GM12878 (cell line): ENCODE data around the gene SENP3. TPM values are rescaled to one million over a fixed set of nuclear protein-coding genes. Genes with fewer than 3 reads are reported as not detected.
A peak's percentile ranks its signal among the peaks of the same experiment; 100 is the strongest.

Source experiments
- ATAC-seq: fragments of 200-7000 bp; cut with Tn5 transposase; 3 replicates; pipeline ENCODE4 v1.9.1; 2020; ENCODE audit warnings: mild to moderate bottlenecking, moderate library complexity
- BruUV-seq: library from RNA; stranded (reverse); fragments of 400-500 nt; replicated peaks from 2 replicates; lab custom pipeline; 2021; lab: Mats Ljungman, UMichigan
- CTCF ChIA-PET: fragments of 300-600 bp; sonication (Branson Sonifier 250); formaldehyde crosslinking; extraction: SDS; loops from one replicate; lab custom pipeline; 2021; ENCODE audit warnings: inconsistent platforms; lab: Yijun Ruan, JAX
- POLR2A ChIA-PET: fragments of 350-600 bp; formaldehyde crosslinking; extraction: SDS; loops from one replicate; lab custom pipeline; 2021; ENCODE audit warnings: inconsistent platforms; lab: Charles Lee
- RAD21 ChIA-PET: fragments of 300-600 bp; sonication (Branson Sonifier 250); formaldehyde crosslinking; loops from one replicate; lab custom pipeline; 2023; ENCODE audit warnings: antibody characterized with exemption; ENCODE audit not compliant: unreplicated experiment; lab: Charles Lee
- SMC1A ChIA-PET: fragments of 300-600 bp; sonication (Branson Sonifier 250); formaldehyde crosslinking; loops from one replicate; lab custom pipeline; 2023; ENCODE audit not compliant: unreplicated experiment, uncharacterized antibody; lab: Charles Lee
- DNase-seq: peaks from one replicate; pipeline ENCODE4 v3.0.0-alpha.2; 2011; ENCODE audit warnings: low read depth, low spot score
- FAIRE-seq: peaks from 3 replicates; lab custom pipeline; 2011; peaks lifted over from hg19 to GRCh38; lab: Jason Lieb, UNC
- H2AFZ ChIP-seq: 2 replicates; pipeline ENCODE4 v1.6.0; 2011; ENCODE audit warnings: low read depth, low read length, control low read depth; ENCODE audit not compliant: control insufficient read depth
- H3K27ac ChIP-seq: 2 replicates; pipeline ENCODE4 v1.5.1; 2011; ENCODE audit warnings: control low read depth; ENCODE audit not compliant: control insufficient read depth, insufficient read depth
- H3K27me3 ChIP-seq, 2 experiments: replicated peaks in 1 of 2; 2 replicates each; pipeline versions ENCODE4 v1.6.0 to v1.6.1; 2011; ENCODE audit warnings: low read length in 1 of 2; ENCODE audit not compliant: control insufficient read depth in 2 of 2, insufficient read depth in 2 of 2
- H3K36me3 ChIP-seq, 2 experiments: 2 replicates each; pipeline ENCODE4 v1.5.1; 2011; ENCODE audit warnings: low read length in 1 of 2; ENCODE audit not compliant: control insufficient read depth in 2 of 2, insufficient read depth in 2 of 2
- H3K4me1 ChIP-seq: 2 replicates; pipeline ENCODE4 v1.6.1; 2011; ENCODE audit warnings: mild to moderate bottlenecking, low read length, moderate library complexity, mixed read lengths; ENCODE audit not compliant: control insufficient read depth, insufficient read depth
- H3K4me2 ChIP-seq: 2 replicates; pipeline ENCODE4 v1.6.0; 2011; ENCODE audit warnings: control low read depth; ENCODE audit not compliant: control insufficient read depth, insufficient read depth
- H3K4me3 ChIP-seq: fragments of 200-600 bp; sonication (generic); 2 replicates; pipeline ENCODE4 v1.5.1; 2016
- H3K79me2 ChIP-seq: 2 replicates; pipeline ENCODE4 v1.6.0; 2011; ENCODE audit warnings: low read length; ENCODE audit not compliant: control insufficient read depth, insufficient read depth
- H3K9ac ChIP-seq: 2 replicates; pipeline ENCODE4 v1.8.0; 2011; ENCODE audit warnings: low read length, control low read depth, mixed read lengths; ENCODE audit not compliant: control insufficient read depth, insufficient read depth
- H3K9me3 ChIP-seq: replicated peaks from 3 replicates; pipeline ENCODE4 v1.5.1; 2011; ENCODE audit warnings: mild to moderate bottlenecking, low read length; ENCODE audit not compliant: control insufficient read depth, insufficient read depth
- H4K20me1 ChIP-seq: 2 replicates; pipeline ENCODE4 v1.6.0; 2011; ENCODE audit not compliant: control insufficient read depth, insufficient read depth
- CEBPB ChIP-seq, 2 experiments: fragments of 150-350 bp in 1 of 2; IDR thresholded peaks; 2 replicates each; pipeline ENCODE4 v1.6.1; 2012 to 2014; ENCODE audit warnings: low read depth in 2 of 2, low read length in 2 of 2, borderline replicate concordance in 1 of 2, inconsistent platforms in 1 of 2
- GABPA ChIP-seq: IDR thresholded peaks from 2 replicates; pipeline ENCODE4 v1.6.1; 2014; ENCODE audit warnings: antibody characterized with exemption, low read depth, mild to moderate bottlenecking, inconsistent platforms
- JUNB ChIP-seq: IDR thresholded peaks from 2 replicates; pipeline ENCODE4 v1.6.1; 2016; ENCODE audit warnings: antibody characterized with exemption, mild to moderate bottlenecking
- NBN ChIP-seq: fragments of 450-650 bp; IDR thresholded peaks from 2 replicates; pipeline ENCODE4 v1.6.1; 2016
- POLR2A ChIP-seq: IDR thresholded peaks from 2 replicates; pipeline ENCODE4 v1.6.1; 2011; ENCODE audit warnings: low read depth, mild to moderate bottlenecking, low read length
- POLR2AphosphoS5 ChIP-seq: IDR thresholded peaks from 2 replicates; pipeline ENCODE4 v1.6.1; 2011; ENCODE audit warnings: mild to moderate bottlenecking, low read length, inconsistent platforms
- RELA ChIP-seq: fragments of 450-650 bp; IDR thresholded peaks from 2 replicates; pipeline ENCODE4 v1.8.0; 2014; ENCODE audit warnings: borderline replicate concordance; ENCODE audit not compliant: partially characterized antibody
- STAT1 ChIP-seq: fragments of 450-650 bp; conservative IDR thresholded peaks from 2 replicates; pipeline ENCODE4 v1.6.1; 2014; ENCODE audit warnings: antibody characterized with exemption, mild to moderate bottlenecking
- SUPT20H ChIP-seq: IDR thresholded peaks from 2 replicates; pipeline ENCODE4 v1.6.1; 2011; ENCODE audit warnings: low read depth, mild to moderate bottlenecking, low read length, moderate library complexity, borderline replicate concordance; ENCODE audit not compliant: control insufficient read depth
- ZNF207 ChIP-seq: fragments of 450-650 bp; IDR thresholded peaks from 2 replicates; pipeline ENCODE4 v1.6.1; 2014; ENCODE audit warnings: antibody characterized with exemption, mild to moderate bottlenecking, borderline replicate concordance
- WGBS: methylation state at CpG from one replicate; pipeline ENCODE4 v1.1.6; 2016; ENCODE audit warnings: low lambda C conversion rate; ENCODE audit not compliant: insufficient replicate concordance, insufficient coverage; ENCODE audit errors: missing lambda C conversion rate; 5-methylcytosine and 5-hydroxymethylcytosine counted together
- in situ Hi-C: fragments of 300-500 bp; cut with MboI; formaldehyde crosslinking; loops from 9 replicates; pipeline ENCODE4 v1.14.3; 2018; ENCODE audit warnings: mixed read lengths
- intact Hi-C: fragments of 100-400 bp; cut with micrococcal nuclease; formaldehyde crosslinking; loops from one replicate; pipeline ENCODE4 v1.14.2; 2022; ENCODE audit not compliant: unreplicated experiment
- polyA plus RNA-seq, 11 experiments: library from polyadenylated mRNA; depleted of rRNA in 4 of 11; unstranded in 6 of 11; stranded (reverse) in 5 of 11; fragments of >200 nt; fragmentation: Nextera tagmentation in 4 of 11; fragmentation: Illumina TruSeq in 1 of 11; extraction: Ambion mirVana in 4 of 11; extraction: Trizol in 1 of 11; gene quantifications; 1 replicate in 1 of 11; 2 replicates in 10 of 11; pipeline versions ENCODE4 v1.2.1 to v1.2.3, GENCODE V29; 2011 to 2016; ENCODE audit warnings: inconsistent platforms in 2 of 11, missing spikeins in 2 of 11, low read depth in 1 of 11
- total RNA-seq, 4 experiments: library from RNA; depleted of rRNA in 3 of 4; stranded (reverse); fragments of >200 nt in 3 of 4; fragmentation: Illumina TruSeq in 1 of 4; extraction: Trizol in 1 of 4; gene quantifications; 2 replicates each; pipeline versions ENCODE4 v1.2.1 to v1.2.3, GENCODE V29; 2013 to 2021

SENP3 gene
- total and polyA plus RNA-seq, 10 of the 15 experiments (the other 5 are each of a cell fraction or from before 2014, with no cell fraction given): 1.8 to 113 (median 72.3) TPM

- TF ChIP-seq STAT1: no peak
- no peak for TF ChIP-seq ZNF207
- no peak for TF ChIP-seq JUNB
- TF ChIP-seq SUPT20H: no peak
- TF ChIP-seq, all 136 proteins: peak for 0
These were observed 14.2 kb downstream of the SENP3 start (continued) for GRCh38 chr17:7575959-7576358.

- no peak overlapping the region; the same call in 1 of the 2 replicates for H3K4me3 ChIP-seq
- DNase-seq (no peak), FAIRE-seq (no peak), ATAC-seq (no peak)
- H3K9ac ChIP-seq: peak overlapping the region; percentile 13; the same call in 1 of the 2 replicates
- ChIA-PET POLR2A (interaction anchor here (1.6 kb wide), 1 partner anchor 111 kb away, joined by 4 read pairs; the partner anchor contains the start of gene TP53), SMC1A (interaction anchor here (1.2 kb wide), 1 partner anchor 10 kb away, joined by 3 read pairs; no protein-coding TSS in a partner anchor), CTCF (interaction anchor here (0.6 to 3.0 kb wide), 2 partner anchors 16 to 140 kb away, joined by 4 to 14 read pairs; partner anchors contain the start of gene SENP3), RAD21 (interaction anchor here (0.5 to 2.2 kb wide), 3 partner anchors 13 to 648 kb away, joined by 3 to 5 read pairs (median 4); partner anchors contain the start of gene TP53)
- intact Hi-C loops: no loop called here
- no peaks in the 10 kb centered on the region for H3K9me3 ChIP-seq
- TF ChIP-seq RELA (no peak), CEBPB (IDR thresholded peaks at IDR 0.05; ENCODE audit: borderline replicate concordance in 1 of 2, low read depth in 2 of 2, low read length in 2 of 2) (no peak), NBN (no peak), POLR2A (peak; percentile 76), POLR2AphosphoS5 (peak; percentile 90), GABPA (no peak)
- H3K27me3 ChIP-seq: no peaks in the 10 kb centered on the region
- peaks cover 36 to 49% of the 10 kb centered on the region in 2 experiments for H3K36me3 ChIP-seq
- BruUV-seq: no TSS peak
- peaks cover 39% of the 10 kb centered on the region for H3K4me1 ChIP-seq
- in situ Hi-C loops: no loop called here
- H3K79me2 ChIP-seq: peaks cover 57% of the 10 kb centered on the region
- peak overlapping the region; percentile 61 for H3K4me2 ChIP-seq
- peaks cover 25% of the 10 kb centered on the region for H4K20me1 ChIP-seq
- whole genome bisulfite sequencing: 49% methylated on average over 14 of the region's 14 CpGs
- no peak overlapping the region for H2AFZ ChIP-seq
- H3K27ac ChIP-seq: no peak overlapping the region
These were observed 14.8 kb downstream of the SENP3 start for GRCh38 chr17:7576432-7576937.
